LNCAP (cell line): ENCODE data around the gene KLC4.

Experiments
- TF ChIP-seq, protein P1 (sequence below): fragments of 450-650 bp; IDR thresholded peaks from 2 replicates; pipeline ENCODE4 v1.5.1; 2017; ENCODE audit warnings: mild to moderate bottlenecking

KLC4 gene

DNA sequence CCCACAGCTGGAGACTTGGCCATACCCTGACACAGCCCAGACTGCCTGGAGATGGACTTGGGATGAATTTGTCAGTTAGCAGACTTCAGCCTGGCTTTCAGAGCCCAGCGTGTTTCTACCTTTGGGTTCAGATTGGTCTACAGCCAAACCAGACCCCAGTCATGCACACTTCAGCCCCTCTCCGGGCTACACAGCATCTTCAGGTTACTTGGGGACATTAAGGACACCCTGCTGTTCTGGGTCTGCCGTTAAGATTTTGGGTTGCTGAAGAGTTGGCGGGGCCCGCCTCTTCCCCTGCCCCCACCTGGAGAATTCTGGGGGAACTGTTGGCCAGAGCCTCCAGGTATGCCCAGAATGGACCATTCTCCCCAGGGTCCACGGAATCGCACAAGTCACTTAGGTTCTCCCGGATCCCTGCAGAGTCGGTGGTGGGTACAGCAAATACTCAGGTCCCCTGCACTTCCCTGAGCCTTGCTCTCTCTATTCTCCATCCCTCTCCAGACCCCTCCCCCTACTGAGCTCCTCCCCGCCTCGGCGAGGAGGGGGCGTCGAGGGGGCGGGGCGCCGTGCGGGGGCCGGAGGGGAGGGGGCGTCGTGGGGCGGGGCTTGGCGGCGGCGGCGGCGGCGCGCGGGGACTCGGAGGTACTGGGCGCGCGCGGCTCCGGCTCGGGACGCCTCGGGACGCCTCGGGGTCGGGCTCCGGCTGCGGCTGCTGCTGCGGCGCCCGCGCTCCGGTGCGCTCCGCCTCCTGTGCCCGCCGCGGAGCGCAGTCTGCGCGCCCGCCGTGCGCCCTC, 16.4 kb downstream of the KLC4 start, which contains the start of gene PTK7:
TSS of gene PTK7 (plus strand) at position 645 of the 794 bp plus-strand sequence. CDS start 175 bp downstream, outside the sequence.
- TF ChIP-seq, protein P1, sequence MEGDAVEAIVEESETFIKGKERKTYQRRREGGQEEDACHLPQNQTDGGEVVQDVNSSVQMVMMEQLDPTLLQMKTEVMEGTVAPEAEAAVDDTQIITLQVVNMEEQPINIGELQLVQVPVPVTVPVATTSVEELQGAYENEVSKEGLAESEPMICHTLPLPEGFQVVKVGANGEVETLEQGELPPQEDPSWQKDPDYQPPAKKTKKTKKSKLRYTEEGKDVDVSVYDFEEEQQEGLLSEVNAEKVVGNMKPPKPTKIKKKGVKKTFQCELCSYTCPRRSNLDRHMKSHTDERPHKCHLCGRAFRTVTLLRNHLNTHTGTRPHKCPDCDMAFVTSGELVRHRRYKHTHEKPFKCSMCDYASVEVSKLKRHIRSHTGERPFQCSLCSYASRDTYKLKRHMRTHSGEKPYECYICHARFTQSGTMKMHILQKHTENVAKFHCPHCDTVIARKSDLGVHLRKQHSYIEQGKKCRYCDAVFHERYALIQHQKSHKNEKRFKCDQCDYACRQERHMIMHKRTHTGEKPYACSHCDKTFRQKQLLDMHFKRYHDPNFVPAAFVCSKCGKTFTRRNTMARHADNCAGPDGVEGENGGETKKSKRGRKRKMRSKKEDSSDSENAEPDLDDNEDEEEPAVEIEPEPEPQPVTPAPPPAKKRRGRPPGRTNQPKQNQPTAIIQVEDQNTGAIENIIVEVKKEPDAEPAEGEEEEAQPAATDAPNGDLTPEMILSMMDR: no peak

DNA sequence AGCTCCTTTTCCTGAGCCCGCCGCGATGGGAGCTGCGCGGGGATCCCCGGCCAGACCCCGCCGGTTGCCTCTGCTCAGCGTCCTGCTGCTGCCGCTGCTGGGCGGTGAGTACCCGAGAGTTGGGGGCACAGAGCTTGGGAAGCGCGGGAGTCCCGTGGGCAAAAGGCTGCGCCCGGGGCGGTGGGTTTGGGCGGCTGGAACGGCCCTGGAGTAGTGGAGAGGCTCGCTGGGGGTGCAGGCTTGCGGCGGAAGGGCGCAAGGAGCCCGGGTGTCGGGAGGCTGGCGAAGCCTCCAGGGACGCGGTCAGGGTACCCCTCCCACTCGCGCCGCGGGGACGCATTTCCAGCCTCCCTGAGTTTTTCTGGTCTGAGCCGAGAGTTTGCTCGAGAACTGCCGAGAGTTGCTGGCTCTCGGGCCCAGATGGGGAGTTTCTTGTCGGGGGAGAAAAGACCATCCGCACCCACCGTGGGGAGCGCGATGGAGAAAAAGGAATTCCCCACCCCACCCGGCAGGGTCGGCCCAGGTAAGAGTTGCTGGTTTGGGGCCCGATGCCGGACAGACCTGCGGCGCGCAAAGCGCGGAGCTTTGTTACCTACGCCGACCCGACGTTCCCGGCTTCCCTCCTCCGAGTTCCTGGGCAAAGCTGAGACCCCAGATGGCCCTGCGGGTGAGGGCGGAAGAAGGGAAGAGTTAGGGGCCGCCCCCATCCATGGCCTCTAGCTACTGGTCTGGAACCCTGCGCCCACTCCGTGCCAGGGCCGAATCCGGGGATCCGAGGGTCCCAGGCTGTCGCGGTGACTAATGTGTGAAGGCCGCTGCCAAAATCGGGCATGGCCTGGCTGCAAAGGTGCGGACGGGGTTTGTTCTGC, 17.3 kb downstream of the KLC4 start:
- TF ChIP-seq, protein P1: no peak

DNA sequence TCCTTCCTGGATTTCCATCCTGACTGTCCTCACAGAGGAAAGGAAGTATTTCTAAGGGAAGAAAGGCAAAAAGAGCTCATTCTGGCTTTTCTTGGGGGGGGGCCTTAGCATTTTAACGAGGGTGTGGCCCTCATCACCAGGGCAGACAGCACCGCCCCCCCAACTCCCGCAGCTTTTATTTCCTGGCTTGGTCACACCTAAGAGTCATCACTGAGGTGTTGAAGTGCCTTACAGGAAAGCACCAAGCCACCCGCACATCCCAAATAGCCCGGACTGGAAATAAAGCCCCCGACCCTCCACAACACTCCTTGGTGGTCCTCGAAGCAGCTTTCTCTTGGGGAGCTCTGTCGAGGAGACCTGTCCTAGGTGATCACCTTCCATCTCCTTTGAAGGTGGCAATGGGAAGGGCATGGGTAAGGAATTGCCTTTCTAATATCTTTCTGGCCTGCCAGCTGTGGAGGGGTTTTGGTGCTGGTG, 17.9 kb downstream of the KLC4 start:
- TF ChIP-seq, protein P1: no peak

DNA sequence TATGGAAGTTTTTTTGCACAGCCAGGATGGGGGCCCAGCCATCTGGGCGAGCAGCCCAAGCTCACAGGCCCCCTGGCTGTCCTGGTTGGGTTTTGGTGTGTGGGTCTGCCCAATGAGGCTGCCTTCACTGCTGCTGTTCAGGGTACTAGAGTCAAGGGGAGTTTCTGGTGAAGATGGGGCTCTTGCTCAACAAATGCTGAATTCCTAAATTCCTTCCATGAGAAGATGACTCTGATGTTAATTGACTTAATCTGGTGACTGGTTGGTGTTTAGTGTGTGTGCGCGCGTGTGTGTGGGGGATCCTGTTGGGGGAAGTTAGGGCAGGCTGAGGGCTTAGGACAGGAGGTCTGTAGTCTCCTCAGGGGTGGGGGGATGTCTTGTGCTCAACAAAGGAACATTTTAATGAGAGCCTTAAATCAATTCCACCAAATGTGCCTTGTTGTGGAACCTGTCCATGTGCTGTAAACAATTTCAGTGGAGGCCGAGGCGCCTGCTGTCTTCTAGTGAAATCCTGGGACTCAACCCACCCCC, 18.6 kb downstream of the KLC4 start:
- TF ChIP-seq, protein P1: no peak

DNA sequence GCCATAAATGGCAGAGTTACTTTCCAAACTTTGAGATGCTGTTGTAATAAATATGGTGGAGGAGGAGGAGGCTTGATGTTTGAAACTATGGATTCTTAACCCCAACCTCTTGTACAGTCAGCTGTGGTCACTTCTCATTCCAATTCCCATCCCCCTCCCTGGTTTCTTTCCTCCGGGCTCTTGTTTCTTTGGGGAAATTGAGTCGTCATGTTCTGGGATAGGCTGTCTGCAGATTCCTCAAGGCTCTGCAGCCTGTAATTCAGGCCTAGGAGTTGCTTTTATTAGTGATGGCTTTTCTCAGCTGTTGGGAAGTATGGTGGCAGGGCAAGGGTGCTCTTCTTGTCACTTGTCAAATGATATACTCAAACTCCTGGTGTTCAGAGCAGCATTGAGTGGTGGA, 19.3 kb downstream of the KLC4 start:
- TF ChIP-seq, protein P1: no peak

DNA sequence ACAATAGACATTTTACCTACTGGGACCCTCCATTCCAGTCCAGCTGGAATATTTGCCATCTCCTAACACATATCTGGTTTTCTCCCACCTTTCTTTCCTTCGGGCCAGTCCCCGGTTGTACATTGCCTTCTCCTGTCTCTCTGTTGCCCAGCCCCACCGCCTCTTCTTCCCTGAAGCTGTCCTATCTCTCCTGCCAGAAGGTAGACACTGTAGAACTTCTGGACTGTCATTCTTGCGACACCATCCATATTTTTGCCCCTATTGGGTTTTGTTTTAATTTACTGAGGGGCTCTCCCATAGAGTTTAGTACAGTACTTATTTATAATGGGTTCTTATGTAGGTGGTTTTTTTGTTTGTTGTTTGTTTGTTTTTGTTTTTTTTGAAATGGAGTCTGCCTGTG, 21.6 kb downstream of the KLC4 start:
- TF ChIP-seq, protein P1: no peak
